HG02642 (cell line): ENCODE data around the gene RABL6.

ENCODE experiments used
- ATAC-seq: cut with Tn5 transposase; IDR thresholded peaks from one replicate; pipeline ENCODE4 v1.9.1; 2021; ENCODE audit warnings: mild to moderate bottlenecking; ENCODE audit not compliant: unreplicated experiment, poor library complexity

The RABL6 gene

DNA sequence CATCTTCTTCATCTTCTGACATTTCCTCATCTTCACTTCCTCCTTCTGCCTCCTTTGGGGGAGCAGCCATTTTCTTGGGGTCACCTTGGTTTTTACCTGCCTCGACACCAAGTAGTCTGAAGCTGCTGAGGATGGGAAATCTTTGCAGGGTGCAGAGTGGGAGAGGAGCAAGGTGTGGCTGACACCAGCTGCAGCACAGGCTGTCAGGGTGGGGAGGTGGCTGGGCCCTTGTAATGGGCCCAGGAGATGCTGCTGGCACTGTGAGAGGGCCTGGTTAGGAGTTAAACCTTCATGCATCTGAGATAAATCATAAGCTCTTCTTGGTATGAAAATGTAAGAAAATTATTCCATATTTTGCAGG is 7.7 kb downstream of the RABL6 start:
- ATAC-seq = no peak

GRCh38 chr9:136820971-136821825 is 13.4 kb downstream of the RABL6 start:
- no peak for ATAC-seq

GRCh38 chr9:136821826-136822544 is 14.2 kb downstream of the RABL6 start:
- ATAC-seq = no peak

GRCh38 chr9:136823136-136824046 is 15.6 kb downstream of the RABL6 start:
- no peak for ATAC-seq

DNA sequence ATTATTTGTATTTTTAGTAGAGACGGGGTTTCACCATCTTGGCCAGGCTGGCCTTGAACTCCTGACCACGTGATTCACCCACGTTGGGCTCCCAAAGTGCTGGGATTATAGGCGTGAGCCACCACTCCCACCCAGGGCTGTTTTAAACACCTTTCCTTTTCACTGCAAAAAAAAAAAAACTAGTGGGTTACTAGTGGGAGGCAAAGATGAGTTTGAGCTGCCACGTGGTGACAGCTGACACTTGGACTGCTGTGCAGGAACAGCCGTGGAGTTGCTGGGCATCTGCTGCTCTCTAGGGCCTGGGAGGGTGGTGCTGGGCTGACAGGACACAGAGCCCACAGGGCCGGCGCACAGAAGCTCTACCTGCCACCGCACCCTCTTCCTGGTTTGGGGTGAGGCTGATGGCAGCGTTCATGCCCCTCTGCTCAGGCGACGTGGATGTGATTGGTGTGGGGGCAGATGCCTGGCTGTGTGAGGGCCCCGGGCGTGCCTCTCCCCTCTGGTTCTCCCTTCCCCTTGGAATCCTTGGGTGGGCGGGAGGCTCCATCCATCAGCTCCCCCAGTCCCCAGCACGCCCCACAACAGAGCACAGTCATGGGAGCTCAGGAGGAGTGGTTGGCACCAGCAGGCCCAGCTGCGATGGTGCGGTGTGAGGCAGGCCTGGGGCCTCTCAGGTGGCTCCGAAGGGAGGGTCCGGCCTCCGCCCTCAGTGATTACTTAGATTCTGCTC is 16.9 kb downstream of the RABL6 start:
- ATAC-seq = no peak

- no peak for ATAC-seq
These were observed 17.8 kb downstream of the RABL6 start for GRCh38 chr9:136825295-136826187.

DNA sequence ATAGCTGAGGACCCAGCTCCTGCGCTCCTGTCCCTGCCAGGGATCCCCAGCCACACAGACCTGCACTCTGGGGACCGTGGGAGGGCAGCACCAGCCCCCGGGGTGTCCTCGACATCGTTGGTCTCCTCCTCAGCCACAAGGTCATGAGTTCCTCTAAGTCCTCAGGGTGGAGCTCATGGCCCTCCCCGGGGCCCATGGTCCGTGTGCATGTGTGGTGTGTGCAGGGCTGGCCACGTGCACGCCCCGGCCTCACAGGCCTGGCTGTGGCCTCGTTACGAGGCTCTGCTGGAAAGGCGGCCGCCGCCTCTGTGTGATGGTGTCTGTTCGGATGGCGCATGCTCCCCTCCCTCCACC is 18.4 kb downstream of the RABL6 start:
- no peak for ATAC-seq

GRCh38 chr9:136826703-136827582 is 19.2 kb downstream of the RABL6 start:
- no peak for ATAC-seq

DNA sequence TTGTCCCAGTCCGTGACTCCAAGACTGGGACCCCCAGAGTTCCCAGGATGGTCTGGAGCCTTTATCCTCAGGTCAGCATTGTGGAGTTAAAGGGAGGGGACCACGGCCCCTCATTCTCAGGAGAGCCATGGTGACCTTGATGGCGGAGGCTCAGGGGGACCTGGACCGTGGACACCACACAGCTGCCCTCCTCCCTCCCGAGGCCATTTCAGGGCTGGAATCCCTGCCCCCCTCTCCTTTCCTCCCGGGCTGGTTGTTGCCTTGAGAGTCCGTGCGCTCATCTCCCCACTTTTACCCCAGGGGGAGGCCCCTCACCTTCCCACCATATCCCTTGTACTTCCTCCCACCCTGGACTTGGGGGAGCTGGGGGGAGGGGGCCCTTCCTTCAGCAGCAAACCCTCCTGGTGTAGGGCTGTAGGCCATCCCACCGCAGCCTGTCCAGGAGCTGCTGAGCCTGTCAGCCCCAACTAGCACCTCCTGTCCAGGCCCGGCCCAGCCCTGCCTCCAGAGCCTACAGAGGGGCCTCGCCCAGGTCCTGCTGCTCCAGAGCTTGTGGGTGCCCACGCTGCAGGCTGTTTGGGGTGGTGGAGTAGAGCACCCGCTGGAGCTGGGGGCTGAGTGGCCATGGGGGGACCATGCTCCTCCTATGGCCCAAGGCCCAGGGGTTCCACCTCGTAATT is 20.2 kb downstream of the RABL6 start:
- no peak for ATAC-seq

DNA sequence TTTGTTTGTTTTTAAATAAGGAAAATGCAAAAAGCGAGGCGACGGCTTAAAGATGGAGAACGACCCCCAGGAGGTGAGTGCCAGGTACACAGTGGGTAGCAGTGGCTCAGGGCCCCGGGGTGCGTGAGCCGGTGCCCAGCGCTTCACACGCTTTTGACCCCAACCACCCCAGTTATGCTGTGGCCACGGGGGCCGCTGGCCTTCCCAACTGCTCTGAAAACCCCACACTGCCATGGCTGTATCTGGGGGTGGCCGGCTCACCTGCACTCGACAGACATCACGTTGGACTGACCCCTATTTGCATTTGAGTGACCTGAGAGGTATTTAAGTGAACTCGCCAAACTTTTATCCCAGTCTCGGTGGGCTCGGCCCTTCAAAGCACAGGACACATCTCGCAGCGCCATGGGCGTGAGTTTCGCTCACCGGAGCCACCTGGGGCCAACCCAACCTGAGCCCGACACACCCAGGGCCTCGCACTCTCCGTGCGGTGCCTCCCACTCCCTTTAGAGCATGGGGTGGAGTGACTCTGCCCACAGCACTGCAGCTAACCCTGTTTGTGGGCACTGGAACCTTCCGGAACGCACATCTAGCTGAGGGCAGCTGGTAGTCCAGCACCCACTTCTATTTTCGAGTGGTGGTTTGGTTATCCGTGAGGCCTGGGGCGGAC is 20.9 kb downstream of the RABL6 start:
- ATAC-seq = no peak

- ATAC-seq = no peak
These were observed 21.7 kb downstream of the RABL6 start for GRCh38 chr9:136829412-136829811.

DNA sequence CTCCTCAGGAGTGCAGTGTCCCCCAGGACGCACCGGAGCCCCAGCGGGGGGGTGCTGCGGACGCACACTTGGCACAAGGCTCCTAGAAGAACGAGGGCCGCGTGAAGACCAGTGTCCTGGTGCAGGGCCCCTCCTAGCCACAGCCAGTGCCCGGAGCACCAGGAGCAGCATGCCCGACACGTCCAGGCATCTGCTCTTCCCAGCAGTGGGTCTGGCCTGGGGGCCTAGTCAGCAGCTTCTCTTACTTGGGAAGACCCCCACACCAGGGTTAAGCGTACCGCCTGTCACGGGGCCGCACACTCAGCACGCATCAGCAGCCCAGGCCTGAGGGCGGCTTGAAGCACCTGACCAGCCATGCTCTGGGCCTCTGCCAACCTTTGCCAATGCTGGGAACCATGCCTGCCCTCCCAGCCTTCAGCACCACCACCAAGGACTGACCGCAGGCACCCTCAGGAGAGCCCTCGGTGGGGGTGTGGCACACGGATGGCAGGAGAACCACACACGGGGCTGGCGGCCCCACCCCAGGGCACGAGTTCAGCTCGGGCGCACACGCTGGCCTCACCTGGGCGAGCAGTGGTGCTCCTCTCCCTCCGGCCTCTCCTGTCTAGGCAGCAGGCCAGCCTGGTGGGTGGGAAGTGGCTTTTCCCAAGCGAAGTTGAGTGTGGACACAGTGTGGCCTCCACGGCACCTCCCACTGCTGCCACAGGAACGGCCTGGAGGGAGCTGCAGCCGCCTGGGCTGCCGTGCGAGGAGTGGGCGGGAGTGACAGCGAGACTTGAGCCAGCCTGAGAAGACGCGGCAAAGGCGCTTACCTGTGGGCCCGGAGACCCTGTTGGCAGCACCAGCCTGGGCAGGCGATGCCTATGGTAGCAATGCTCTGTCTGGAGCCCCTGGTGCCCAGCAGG is 22.5 kb downstream of the RABL6 start:
- no peak for ATAC-seq

- ATAC-seq = no peak
These were observed 23.4 kb downstream of the RABL6 start for GRCh38 chr9:136831002-136831719.

DNA sequence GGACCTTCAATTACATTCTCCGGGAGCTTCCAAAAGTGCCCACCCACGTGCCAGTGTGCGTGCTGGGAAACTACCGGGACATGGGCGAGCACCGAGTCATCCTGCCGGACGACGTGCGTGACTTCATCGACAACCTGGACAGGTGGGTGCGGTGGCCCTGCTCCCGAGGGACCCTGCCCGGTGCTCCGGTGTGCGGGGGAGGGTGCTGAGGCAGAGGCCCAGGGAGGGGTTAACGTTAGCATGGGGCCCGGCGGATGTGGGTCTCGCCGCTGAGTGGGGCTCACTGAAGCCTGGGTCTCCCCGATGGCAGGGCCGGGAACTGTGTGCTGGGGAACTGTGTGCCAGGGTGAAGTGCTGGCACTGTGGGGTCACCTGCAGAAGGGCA is 24.0 kb downstream of the RABL6 start:
- ATAC-seq = no peak

GRCh38 chr9:136832581-136832980 is 24.8 kb downstream of the RABL6 start:
- ATAC-seq = no peak
